Ishikawa (cell line): ENCODE results near the gene FTO.

Experiments used
- CEBPB ChIP-seq: IDR thresholded peaks from 2 replicates; pipeline ENCODE4 v1.6.1; 2012
- CREB1 ChIP-seq: IDR thresholded peaks from 2 replicates; pipeline ENCODE4 v1.6.1; 2012; ENCODE audit warnings: low read depth
- EGR1 ChIP-seq: IDR thresholded peaks from 2 replicates; pipeline ENCODE4 v1.6.1; 2012
- EP300 ChIP-seq: IDR thresholded peaks from 2 replicates; pipeline ENCODE4 v1.6.1; 2012; ENCODE audit warnings: borderline replicate concordance
- FOXM1 ChIP-seq: IDR thresholded peaks from 2 replicates; pipeline ENCODE4 v1.6.1; 2012; ENCODE audit warnings: low read depth, borderline replicate concordance
- MAX ChIP-seq: IDR thresholded peaks from 2 replicates; pipeline ENCODE4 v1.6.1; 2012
- NFIC ChIP-seq: IDR thresholded peaks from 2 replicates; pipeline ENCODE4 v1.6.1; 2012
- RAD21 ChIP-seq: IDR thresholded peaks from 2 replicates; pipeline ENCODE4 v1.6.1; 2012; ENCODE audit warnings: low read depth
- REST ChIP-seq: IDR thresholded peaks from 2 replicates; pipeline ENCODE4 v1.6.1; 2012; ENCODE audit warnings: low read depth, mild to moderate bottlenecking
- TAF1 ChIP-seq: IDR thresholded peaks from 2 replicates; pipeline ENCODE4 v1.6.1; 2012; ENCODE audit warnings: low read depth, mild to moderate bottlenecking
- TCF12 ChIP-seq: IDR thresholded peaks from 2 replicates; pipeline ENCODE4 v1.6.1; 2012; ENCODE audit warnings: low read depth
- TEAD4 ChIP-seq: IDR thresholded peaks from 2 replicates; pipeline ENCODE4 v1.6.1; 2012
- USF1 ChIP-seq: IDR thresholded peaks from 2 replicates; pipeline ENCODE4 v1.6.1; 2012
- YY1 ChIP-seq: IDR thresholded peaks from 2 replicates; pipeline ENCODE4 v1.6.1; 2012; ENCODE audit warnings: low read depth
- ZBTB7A ChIP-seq: IDR thresholded peaks from 2 replicates; pipeline ENCODE4 v1.6.1; 2012; ENCODE audit warnings: low read depth

Gene FTO

GRCh38 chr16:53805113-53805512, 101.2 kb downstream of the FTO start:
- TF ChIP-seq TEAD4 (no peak), MAX (no peak), NFIC (no peak), TAF1 (no peak), YY1 (no peak)

GRCh38 chr16:53805752-53806151, 101.8 kb downstream of the FTO start:
- TF ChIP-seq TCF12: no peak
- no peak for TF ChIP-seq MAX
- TF ChIP-seq REST: no peak
- TF ChIP-seq CREB1: no peak
- TF ChIP-seq USF1: no peak
- TF ChIP-seq NFIC: no peak
- TF ChIP-seq FOXM1: no peak
- no peak for TF ChIP-seq CEBPB
- TF ChIP-seq TEAD4: no peak
- TF ChIP-seq ZBTB7A: no peak
- no peak for TF ChIP-seq EGR1
- no peak for TF ChIP-seq RAD21
- TF ChIP-seq EP300: no peak
- TF ChIP-seq TAF1: no peak
- TF ChIP-seq YY1: no peak

GRCh38 chr16:53809088-53809932, 105.4 kb downstream of the FTO start:
- TF ChIP-seq REST (no peak), YY1 (no peak)

- TF ChIP-seq TAF1 (no peak), MAX (no peak)
Observed at GRCh38 chr16:53812914-53813313, 109.0 kb downstream of the FTO start.

- no peak for TF ChIP-seq CREB1
- no peak for TF ChIP-seq USF1
- TF ChIP-seq TAF1: no peak
- no peak for TF ChIP-seq ZBTB7A
- TF ChIP-seq FOXM1: no peak
- TF ChIP-seq YY1: no peak
- no peak for TF ChIP-seq REST
- TF ChIP-seq RAD21: no peak
- TF ChIP-seq EP300: no peak
- no peak for TF ChIP-seq MAX
- TF ChIP-seq NFIC: no peak
- TF ChIP-seq CEBPB: no peak
- no peak for TF ChIP-seq TCF12
- no peak for TF ChIP-seq TEAD4
- no peak for TF ChIP-seq EGR1
Observed at GRCh38 chr16:53814801-53815200, 110.8 kb downstream of the FTO start.
